Activated CD4-positive, CD25-positive, alpha-beta regulatory T cell (primary cell): ENCODE data around the gene TCF4.

Experiments used
- DNase-seq, 4 experiments: peaks; one replicate each; lab custom pipeline; 2025; lab: John Stamatoyannopoulos, UW

The TCF4 gene

GRCh38 chr18:55439056-55439455 lies 148.9 kb downstream of the TCF4 start:
- no peak for DNase-seq

DNA sequence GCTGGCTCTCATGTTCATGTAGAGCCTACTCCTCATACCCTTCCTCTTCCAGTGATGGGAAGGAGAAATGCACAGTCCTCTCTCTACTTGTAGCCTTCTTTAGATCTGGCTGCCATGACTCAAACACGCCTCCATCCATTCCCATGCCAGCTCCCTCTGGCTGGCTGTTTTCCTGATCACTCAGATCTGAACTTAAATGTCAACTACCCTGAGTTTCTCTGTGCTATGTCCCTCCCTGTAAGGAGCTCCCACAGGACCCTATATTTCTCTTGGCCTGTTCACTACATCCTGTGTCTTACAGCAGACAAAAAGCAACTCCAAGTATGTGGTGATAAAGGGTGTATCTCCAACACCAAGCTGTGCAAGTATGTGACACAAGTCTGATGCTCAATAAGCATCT lies 152.4 kb downstream of the TCF4 start:
- no peak for DNase-seq

- no peak for DNase-seq
These were observed 154.3 kb downstream of the TCF4 start for GRCh38 chr18:55433648-55434047.

DNA sequence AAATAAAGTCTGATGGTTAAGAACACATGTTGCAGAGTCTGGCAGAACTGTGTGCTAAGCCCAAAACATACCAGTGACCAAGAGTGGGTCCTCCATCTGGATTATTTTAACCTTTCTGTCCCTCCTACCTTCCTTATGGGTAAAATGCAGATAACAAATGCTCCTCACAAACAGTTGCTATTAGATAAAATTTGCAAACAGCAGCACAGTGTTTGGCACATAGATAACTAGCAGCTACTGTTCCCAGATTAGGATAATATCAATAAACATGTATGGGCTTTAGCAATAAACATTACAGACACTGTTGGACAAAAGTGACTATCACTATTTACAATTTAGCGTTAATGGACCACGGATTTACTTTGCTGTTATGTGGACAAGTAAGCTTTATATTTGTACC lies 154.9 kb downstream of the TCF4 start:
- no peak for DNase-seq

DNA sequence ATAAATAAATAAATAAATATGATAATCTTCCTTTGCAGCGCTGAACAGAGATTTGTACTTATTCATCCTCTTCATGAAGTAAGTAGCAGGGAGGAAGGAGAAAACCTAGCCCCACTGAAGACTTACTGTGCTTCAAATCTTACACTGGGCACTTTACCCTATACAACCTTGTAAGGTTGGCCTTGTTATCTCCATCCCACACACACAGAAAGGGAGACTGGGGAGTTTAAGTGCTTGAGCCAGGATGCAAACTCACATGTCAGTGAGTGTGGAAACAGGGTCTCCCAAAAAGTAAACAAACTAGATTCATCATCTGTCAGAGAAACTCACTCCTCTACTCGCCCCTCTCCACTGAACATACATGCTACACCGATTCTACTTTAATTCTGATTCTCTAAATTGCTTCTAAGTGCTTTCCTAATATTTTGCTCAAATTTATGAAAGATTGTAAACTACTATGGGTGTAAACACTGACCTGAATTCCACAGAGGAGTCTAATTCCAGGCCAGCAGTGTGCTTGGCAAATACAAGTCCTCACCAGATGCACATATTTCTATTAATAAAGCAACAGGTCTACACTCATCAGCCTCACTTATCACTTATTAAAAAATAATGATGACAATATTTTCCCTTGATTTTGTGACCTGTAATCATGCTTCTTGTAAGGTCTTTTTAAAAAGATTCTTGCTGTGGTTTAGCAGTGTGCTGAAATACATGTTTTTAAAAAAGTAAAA lies 155.5 kb downstream of the TCF4 start:
- DNase-seq = no peak

- no peak for DNase-seq
These were observed 158.0 kb downstream of the TCF4 start for GRCh38 chr18:55430026-55430425.

GRCh38 chr18:55427951-55428350 lies 160.0 kb downstream of the TCF4 start:
- DNase-seq = no peak

- no peak for DNase-seq
These were observed 162.3 kb downstream of the TCF4 start for GRCh38 chr18:55425698-55426097.

- DNase-seq = no peak
These were observed 165.4 kb downstream of the TCF4 start for GRCh38 chr18:55422456-55423180.

- DNase-seq = no peak
These were observed 166.2 kb downstream of the TCF4 start for GRCh38 chr18:55421615-55422419.

- DNase-seq = no peak
These were observed 166.7 kb downstream of the TCF4 start for GRCh38 chr18:55421308-55421614.

DNA sequence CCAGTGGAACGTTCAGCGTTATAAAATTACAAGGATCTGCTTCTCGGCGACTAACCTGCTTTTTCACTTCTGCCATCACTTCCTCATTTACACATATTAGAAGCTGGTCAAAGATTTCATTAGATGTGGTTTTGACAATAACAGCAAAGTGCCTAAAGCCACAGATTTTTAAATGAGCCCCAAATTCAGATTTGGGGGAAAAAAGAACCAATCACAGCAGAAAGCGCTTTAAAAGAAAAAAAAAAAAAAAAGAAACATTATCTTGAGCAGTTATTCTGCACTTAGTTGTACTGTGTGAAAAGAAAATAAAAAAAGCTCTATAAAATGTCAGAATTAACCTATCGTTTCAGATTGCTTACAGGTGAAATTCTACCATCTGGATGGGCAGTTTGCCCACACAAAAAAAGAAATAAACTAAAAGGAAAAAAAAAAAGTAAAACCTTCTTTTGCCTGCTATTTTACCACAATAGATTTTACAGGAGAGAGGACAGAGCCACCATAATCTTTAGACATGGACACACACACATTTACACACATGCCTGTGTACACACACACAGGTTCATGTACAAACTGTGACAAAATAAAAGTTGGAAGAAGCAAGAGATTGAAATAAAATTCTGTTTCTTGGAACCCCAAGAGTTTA lies 167.2 kb downstream of the TCF4 start:
- DNase-seq = no peak

DNA sequence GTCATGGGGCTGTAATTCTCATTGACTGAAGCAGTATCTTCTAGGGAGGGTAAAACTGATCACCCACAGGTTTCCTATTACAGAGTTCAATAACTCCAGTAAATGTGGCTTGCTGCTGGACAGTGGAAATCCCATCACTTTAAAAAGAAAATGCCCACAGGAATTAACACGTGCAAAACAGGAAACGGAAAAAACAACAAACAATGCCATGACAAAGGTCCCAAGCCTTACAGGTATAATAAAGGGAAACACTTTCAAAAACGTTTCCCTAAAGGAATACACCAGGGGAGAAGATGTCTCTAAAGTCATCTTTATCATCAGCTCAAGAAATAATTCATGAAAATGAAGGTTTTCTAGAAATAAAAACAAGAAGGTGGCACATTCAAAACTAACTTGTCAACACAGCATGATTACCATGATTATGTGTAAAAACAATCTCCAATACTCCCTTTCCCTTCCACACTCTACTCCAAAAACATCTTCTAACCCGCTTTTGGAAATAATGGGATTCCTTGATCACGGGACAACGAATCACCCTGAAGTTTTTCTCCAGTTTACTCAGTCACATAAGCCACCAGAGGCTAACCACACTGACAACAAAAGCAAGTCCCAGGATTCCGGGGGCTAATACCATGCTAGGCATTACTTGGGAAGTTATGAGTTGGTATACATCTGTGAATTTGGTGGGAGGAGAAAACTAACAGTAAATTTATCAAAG lies 167.9 kb downstream of the TCF4 start:
- DNase-seq = no peak

GRCh38 chr18:55419132-55419946 lies 168.7 kb downstream of the TCF4 start:
- DNase-seq = no peak

- DNase-seq = no peak
These were observed 169.6 kb downstream of the TCF4 start for GRCh38 chr18:55418439-55418838.

GRCh38 chr18:55416791-55417190 lies 171.2 kb downstream of the TCF4 start:
- DNase-seq = no peak

DNA sequence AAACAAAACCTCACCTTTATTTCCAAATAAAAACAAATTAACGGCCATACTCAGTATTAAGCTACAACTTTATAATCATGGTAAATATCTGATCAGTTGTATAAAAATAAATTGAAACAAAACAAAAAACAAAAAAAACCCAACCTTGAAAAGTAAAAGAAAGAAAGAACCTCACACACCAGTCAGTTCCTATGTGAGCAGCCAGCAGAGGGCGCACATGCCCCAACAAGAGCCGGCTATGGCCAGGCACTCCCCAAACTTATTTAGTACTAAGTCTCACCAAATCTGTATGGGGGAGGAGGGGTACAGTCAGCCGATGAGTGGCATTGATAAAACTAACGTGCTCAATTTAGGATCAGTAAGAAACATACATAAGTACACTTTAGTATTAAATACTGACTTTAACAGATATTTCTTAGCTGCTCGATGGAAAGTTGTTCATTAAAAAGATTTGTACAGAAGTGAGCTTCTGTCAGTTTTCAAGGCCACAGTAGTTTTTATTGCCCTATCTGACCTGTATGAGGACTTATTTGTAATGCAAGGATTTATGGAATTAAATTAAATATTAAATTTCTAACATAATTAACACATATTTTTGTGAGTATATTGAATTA lies 172.6 kb downstream of the TCF4 start:
- DNase-seq = peak; percentile 10 to 47 (median 20)

GRCh38 chr18:55414475-55414874 lies 173.5 kb downstream of the TCF4 start:
- no peak for DNase-seq

DNA sequence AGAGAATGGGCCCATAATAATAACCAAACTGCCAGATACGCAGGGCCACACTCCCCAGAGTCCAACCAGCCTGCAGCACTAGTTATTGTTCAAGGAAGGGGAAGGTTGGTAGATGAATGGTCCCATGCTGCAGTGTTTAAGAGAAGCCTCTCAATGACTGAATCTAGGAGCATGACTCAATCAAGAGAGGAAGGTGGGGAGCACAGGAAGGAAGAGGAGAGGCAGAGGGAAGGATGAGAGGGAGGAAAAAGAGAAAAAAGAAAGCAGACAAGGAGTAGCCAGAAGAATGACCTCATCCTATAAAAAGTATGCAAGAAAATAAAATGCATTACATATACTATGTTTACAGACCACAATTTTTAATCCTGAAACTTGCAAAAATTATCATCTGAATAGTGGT lies 174.5 kb downstream of the TCF4 start:
- DNase-seq = no peak

DNA sequence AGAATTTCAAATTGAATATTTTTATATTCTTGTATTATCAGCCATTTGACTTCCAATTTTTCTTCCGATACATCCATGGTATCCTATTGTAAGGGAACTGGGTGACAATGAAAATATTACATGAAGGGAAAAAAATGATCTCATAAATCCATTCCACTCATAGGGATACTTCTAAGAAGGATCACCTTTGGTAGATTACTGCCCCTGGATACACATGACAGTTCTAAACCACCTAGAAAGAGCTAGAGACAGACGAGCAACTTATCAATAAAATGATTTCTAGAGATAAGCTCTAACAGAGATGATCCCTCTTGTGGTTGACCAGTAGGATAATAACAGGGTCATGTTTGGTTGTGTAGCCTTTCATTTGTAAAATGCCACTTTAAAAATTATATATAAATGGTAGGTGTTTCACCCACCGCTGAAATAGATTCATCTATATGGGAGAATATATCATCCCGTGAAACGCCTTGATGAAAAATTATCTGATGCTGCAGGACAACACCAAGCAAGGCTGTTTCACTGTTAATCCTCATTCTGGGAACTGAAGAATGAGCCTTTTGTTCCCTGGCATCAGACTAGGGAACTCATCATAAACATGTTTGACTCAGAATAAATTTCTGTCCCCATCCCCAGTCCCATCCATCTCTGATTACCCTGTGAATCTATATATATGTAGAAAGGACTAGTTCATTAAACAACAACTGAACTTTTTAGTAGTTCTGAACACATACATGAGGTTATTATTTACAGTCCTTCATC lies 180.0 kb downstream of the TCF4 start:
- DNase-seq = no peak
